GM18511 (cell line): ENCODE data around the gene GRK1.
"Not testable (repeated sequence)": the region's sequence is repeated elsewhere in the genome, so short reads cannot be mapped to it uniquely, and the experiment has no call there.

ENCODE experiments used
- ATAC-seq: cut with Tn5 transposase; IDR thresholded peaks from one replicate; pipeline ENCODE4 v1.9.1; 2021; ENCODE audit warnings: mild to moderate bottlenecking, moderate library complexity; ENCODE audit not compliant: unreplicated experiment

The GRK1 gene

DNA sequence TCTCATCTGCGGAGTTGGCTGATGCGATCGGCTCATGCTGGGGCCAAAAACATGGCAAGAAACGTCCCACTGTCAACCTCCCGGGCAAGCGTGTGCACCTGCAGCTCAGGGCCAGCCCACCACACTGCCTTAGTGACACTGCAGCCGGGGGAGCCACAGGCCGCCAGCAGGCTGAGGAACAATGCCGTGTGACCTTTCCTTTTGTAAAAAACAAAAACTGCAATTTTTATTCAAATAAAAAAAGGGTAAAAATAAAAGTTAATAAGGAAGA, 73.2 kb downstream of the GRK1 start:
- no peak for ATAC-seq

DNA sequence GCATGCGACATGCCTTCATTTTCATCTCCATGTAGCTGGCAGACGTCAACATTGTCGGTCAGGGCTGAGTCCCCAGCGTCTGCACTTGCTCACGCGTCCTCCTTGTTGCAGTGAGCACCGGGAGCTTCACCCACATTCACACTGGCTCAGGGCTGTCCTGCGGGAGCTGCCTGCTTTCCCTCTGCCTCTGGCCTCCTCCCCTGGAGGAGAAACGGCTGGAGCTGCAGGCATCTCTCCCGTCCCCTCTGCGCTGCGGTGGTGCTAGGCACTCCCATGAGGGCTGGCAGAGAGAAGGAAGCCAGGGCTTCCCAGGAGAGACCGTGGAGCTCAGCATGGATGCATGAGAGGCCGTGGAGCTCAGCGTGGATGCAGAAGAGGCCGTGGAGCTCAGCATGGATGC, 73.6 kb downstream of the GRK1 start:
- no peak for ATAC-seq

DNA sequence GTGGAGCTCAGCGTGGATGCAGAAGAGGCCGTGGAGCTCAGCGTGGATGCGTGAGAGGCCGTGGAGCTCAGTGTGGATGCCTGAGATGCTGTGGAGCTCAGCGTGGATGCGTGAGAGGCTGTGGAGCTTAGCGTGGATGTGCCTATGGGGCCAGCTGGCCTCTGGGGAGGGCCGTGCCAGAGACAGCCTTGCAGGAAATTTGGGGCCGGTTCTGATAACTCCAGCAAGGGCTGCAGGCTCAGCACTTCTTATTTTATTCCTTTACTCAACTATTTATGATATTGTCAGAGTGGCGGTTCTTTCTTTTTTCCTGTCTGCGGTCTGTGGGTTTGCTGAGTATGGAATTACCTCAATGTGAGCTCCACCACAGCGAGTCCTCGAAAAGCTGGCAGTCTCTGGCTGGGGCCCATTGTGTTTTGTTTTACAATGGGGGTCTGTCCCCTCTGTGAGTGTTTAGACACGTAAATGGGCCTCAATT, 74.2 kb downstream of the GRK1 start:
- no peak for ATAC-seq

DNA sequence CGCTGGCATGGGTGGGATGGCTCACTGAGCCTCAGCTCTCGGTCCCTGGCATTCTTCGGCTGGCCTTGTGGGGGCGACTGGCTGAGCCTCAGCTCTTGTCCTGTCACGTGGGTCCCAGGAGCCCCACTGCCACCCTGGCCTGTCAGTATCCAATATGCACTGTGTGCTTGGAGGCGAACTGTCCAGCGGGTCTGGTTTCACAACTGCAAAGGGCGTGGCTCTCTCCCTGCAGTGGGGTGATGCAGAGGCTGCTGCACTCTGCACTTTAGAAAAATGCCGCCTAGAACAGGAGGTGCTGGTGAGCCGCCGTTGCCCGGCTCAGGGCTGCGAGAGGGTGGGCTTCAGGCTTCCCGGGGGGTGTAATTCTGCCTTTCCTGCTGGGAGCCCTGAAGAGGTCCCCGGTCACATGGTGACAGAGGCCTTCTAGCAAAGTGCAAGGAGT, 75.0 kb downstream of the GRK1 start:
- ATAC-seq: no peak

DNA sequence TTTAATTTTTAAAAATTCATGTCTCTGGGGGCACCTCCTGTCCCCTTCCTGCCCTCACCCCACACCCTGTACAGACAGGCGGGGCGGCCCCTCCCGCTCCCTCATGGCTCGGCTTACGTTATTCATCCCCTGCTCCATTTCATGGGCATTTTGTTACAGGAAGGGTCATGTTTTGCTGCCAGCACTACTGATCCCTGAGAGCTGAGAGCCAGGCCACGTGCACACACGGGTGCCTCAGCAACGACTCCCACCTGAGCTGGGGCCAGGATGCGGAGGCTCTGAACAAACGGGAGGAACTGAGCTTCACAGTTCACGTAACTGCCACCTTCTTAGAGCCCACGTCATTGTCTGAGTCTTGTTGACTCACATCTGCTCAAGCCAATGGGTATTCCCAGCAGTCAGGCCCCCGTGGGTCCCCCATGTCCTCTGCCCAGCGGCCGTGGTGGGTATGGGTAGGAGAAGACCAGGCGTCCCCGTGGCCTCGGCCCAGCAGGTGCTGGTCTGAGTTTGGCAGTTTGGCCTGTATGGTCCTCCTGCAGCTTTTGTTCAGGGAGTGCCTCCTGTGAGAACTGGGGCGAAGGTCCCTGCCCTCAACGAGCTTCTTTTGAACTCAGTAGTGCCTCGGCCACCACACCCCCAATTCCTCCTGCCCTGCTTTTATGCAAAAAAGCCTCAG, 75.6 kb downstream of the GRK1 start:
- ATAC-seq: no peak

DNA sequence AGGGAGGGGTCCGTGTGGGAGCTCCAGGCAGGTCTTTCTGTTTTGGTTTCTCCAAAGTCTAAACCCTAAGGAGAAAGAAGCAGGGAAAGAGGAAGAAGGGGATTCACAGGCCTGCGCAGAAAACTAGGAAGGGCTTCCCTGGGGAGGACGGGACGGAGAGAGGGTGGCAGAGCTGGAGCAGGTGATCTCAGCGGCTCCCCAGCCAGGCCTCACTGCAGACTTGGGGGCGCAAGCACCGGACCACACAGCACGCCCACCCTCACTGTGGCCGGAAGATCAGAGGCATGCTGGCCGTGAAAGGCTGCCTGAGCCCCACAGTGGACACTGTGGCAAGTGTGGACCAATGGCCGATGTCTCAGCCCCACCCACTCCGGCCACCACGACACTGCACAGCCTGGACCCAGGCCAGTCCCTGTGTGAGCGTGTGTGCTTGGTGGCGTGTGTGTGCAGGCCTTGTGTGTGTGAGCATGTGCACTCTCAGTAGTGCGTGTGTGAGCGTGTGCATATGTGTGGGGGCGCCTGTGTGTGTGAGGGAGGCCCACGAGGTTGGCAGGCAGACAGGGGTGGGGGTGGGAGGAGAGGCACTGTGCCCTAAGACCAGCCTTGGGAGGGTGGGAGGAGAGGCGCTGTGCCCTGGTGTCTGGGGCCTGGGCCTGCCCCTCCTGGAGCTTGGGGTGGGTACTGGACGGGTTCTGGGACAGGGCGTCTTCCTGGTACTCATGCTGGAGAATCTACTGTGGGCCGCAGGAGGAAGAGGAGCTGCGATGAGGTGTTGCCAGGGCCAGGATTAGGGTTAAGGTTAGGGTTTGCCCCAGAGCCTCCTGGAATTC, 76.6 kb downstream of the GRK1 start:
- no peak for ATAC-seq

DNA sequence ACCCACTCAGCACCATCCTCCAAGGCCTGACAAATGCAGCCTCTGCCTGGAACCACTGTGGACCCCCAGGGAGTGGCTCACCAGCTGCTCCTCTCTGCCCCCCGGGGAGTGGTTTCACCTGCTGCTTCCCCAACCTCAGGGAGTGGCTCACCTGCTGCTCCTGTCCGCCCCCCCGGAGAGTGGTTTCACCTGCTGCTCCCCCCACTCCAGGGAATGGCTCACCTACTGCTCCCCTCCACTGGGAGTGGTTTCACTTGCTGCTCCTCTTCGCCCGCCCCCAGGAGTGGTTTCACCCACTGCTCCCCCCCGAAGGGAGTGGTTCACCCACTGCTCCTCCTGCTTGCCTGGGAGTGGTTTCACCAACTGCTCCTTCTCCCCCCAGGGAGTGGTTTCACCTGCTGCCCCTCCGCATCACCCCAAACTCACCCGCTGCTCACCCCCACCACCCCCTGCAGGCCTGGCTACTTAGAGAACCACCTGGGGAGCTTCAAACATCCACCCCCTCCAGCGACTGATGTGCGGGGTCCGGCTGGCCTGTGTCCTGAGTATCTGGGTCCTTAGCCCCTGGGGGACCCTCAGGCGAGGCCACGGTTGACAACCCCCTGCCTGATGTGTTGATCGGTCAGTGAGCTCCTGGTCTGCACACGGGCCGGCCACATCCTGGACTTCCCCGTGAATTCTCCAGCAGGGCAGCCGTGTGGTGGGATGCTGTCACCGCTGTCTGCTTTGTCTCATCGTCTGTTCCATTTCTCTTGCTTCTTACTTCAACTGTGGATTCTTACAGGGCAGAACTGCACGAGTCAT, 77.4 kb downstream of the GRK1 start:
- no peak for ATAC-seq

DNA sequence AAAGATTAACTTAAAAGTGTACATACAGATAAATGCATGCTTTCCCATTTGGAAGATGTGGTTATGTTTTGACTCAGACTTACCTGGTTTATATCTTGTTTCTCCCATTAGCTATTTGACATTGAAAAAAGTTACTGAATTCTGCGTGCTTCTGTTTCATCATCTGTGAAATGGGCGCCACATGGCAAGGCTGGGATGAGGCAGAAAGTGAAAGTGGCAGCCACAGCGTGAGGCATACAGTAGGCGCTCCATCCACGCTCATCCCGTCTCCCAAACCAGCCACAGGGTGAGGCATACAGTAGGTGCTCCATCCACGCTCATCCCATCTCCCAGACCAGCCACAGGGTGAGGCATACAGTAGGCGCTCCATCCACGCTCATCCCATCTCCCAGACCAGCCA, 78.0 kb downstream of the GRK1 start:
- no peak for ATAC-seq

DNA sequence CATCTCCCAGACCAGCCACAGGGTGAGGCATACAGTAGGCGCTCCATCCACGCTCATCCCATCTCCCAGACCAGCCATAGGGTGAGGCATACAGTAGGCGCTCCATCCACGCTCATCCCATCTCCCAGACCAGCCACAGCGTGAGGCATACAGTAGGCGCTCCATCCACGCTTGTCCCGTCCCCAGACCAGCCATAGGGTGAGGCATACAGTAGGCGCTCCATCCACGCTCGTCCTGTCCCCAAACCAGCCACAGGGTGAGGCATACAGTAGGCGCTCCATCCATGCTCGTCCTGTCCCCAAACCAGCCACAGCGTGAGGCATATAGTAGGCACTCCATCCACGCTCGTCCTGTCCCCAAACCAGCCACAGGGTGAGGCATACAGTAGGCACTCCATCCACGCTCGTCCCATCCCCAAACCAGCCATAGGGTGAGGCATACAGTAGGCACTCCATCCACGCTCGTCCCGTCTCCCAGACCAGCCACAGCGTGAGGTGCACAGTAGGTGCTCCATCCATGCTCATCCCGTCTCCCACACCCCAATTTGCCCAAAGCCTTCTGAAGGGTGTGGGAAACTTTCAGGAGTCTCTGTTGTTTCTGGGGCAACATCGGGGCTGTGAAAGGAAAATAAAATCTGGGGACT, 78.6 kb downstream of the GRK1 start:
- ATAC-seq: not testable (repeated sequence)

DNA sequence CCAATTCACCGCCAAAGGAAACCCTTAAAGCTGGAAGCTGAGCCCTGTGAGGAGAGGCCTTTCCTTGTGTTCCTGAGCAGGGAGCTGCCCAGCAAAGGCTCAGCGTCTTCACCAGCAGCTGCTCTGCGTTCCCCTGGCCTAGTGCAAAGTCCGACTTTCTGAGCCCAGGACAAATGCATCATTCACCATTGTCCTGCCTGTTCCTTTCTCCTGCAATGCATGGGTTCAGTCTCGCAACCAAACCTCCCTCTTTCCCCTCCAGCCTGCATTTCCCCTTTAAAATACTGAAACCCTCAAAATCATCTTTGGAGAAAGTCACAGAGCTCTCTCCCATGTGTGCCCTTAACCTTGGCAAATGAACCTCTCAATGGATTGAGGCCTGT, 79.1 kb downstream of the GRK1 start:
- no peak for ATAC-seq

DNA sequence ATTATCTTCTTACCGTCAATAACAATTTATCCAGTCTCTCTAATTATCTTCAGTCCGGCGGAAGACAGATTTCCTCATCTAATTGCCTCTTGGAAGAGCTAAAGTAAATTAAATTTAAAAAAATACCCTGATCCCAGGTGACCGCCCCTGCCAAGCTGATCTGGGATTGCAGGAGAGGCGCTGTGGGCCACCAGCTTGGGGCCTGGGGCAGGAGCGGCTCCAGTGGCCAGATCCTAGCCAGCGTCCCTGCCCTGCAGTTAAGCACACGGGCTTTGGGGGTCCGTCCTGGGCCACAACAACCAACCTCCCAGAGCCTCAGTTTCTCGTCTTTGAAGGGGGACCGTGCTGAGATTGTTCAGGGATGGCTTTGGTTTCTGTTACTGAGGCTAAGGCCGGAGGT, 79.7 kb downstream of the GRK1 start:
- no peak for ATAC-seq

DNA sequence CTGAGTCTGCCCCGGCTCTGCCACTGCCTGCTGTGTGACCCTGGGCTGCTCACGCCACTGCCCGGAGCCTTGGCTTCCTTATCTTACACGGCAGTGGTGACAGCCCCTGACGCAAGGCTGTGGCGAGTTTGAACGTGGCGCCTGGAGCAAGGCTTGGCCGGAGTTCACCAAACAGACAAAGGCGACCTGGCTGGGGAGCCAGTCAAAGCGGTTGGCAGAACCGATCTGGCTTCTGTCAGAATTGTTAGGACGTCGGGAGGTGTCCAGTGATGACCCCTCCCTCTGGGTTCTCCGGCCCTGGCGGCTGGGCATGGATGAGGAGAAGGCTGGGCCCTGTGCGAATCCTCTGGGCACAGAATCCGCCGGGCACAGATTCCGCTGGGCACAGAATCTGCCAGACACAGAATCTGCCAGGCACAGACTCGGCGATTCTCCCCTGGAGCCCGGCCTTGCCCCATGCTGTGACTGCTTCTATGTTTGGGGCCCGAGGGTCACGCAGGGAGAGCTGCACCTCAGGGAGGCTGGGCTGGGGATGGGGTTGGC, 80.3 kb downstream of the GRK1 start:
- ATAC-seq: no peak

DNA sequence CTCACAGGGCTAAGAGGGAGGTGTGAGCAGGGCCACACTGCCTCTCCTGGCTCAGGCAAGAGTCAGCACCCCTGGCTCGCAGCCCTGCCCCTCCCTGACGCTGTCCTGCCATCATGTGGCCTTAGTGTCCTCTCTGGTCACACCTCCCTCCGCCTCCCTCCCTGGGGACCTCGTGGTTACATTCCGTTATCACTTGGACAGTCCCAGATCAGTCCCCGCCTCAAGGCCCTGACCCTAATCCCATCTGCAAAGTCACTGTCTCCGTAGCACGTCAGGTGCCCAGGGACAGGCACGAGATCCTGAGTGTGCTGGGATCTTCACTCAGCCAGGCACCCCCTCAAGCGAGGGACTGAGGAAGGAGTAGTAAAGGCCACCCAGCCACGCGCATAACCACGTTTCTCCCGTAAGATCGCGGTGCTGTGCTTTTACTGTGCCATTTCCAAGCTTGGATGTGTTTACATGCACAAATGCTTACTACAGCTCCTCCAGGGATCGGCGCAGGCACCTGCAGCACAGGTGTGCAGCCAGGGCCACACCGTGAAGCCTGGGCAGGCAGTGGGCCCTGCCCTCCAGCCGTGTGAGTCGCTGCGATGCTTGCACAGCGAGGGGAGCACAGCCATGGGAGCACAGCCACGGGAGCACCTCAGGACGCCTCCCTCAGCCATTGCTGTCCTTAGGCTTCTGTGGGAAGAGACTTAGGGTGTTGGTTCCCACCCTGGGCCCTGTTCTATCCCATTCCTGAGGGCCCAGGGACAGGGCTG, 81.3 kb downstream of the GRK1 start:
- ATAC-seq: no peak

DNA sequence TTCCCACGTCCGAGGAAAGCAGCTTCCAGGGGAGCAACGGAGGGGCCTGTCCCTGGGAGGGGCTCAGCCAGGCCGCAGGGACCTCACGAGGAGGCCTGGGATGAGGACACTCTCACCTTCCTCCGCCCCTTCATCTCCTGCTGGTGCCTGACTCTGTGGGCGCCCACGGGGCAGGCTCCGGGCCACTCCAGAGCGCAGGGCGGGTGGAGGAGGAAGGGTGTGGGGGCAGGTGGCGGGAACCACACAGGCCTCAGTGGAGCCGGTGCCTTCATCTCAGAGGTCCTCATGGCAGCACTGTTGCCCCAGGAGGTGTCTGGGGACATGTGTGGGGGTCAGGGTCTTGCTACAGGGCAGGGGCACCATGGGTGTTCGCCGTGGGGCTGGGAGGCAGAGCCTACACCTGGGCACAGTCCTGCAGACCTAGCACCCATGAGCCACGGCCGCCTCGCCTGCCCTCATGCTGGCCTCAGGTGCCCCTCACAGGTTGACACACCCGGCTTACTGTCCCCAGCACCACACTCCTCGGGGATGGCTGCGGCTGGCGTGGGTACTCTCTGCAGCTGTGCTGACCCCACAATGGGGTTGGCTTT, 81.9 kb downstream of the GRK1 start:
- ATAC-seq: no peak

DNA sequence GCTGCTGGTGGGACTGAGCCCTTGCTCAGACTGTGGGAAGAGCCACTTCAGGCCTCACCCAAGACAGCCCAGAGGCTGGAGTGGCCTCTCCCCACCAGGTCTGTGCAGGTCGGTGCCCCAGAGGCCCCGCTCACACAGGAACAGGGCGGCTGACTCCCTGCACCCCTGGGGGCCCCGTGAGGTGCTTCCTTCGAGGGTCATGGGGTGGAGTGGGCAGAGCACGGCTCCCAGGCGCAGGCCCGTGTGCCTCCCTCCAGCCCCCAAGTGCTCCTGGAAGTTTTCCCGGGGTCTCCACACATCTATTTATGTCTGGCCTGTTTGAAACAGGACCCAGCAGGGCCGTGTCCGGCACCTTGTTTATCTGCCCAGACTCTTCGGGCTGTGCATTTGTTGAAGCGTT, 82.5 kb downstream of the GRK1 start:
- no peak for ATAC-seq

DNA sequence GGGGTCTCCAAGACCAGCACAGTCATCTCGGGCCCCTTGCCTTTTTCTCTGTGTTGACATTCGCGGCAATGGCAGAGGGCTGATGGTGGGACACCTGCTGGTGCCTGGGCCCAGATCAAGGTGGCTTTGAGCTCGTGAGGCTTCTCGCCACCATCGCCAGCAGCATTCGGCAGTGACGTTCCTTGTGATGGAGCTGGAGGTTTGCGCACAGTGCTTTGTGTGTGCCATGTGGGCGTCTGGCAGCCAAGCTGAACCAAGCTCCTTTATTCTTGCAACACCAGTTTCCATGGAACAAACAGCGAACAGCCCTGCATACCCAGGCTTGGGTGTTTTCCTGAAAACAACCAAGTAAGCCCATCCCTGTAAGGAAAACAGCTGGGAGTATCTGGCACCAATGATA, 82.9 kb downstream of the GRK1 start:
- ATAC-seq: no peak

DNA sequence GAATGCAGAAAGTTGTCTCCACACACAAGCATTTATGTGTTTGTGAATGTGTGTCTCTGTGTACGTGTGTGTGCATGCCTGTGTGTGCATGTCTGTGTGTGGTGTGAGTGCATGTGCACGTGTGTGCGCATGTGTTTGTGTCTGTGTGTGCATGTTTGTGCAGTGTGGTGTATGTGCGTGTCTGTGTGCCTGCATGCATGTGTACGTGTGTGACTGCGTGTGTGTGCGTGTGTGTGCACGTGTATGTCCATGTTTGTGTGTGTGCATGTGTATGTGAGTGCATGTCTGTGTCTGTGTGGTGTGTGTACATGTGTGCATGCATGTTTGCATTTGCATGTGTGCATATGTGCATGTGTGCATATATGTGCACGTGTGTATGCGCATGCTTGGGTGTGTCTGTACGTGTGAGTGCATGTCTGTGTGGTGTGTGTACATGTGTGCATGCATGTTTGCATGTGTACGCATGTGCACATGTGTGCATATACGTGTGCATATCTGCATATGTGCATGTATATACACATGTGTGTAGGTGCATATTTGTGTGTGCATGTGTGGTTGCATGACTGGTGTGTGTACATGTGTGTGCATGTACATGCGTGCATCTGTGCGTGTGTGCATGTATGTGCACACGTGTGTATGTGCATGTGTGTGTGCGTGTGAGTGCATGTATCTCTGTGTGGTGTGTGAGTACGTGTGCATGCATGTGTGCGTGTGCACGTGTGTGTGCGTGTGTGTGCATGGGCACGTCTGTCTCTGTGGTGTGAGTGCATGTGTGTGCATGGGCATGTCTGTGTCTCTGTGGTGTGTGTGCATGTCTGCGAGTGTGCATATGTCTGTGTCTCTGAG, 83.8 kb downstream of the GRK1 start:
- no peak for ATAC-seq

DNA sequence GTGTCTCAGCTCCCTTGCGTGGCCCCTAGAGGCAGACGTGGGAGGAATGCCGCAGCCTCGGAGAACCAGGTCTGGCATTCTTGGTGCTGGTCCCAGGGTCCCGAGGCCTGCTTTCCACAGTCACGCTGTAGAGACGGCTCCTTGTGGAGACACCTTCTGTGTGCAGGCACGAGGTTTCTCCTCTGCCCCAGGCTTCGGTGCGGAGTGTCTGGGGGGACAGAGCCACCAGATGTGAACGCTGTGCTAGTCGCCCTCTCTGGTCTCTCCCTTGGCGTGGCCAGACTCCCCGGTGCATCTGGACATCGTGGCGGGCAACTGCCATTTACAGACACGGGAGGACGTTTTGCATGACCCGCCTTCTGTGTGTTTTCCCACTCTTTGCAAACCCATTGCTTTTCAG, 84.5 kb downstream of the GRK1 start:
- no peak for ATAC-seq
